Measurements from ENCODE around the gene LILRB1.

LILRB1 gene

DNA sequence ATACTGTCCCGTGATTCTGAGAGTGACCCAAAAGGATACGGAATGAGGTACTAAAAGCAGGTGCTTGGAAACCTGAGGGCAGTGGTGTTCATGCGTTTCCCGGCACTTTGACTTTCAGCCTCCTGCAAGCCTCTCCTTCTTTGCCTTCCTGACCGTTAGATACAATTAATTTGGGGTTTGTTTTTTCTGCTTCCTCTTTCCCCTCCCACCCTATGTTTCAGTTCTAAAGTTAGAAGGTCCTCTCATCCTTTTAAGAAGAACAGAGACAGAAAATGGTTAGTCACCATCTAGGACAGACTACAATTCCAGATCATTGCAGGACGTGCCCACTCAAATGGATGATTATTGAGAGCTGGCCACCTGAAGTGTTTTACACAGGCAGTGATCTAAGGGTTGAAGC is 30.7 kb downstream of the LILRB1 start:
- Histone ChIP-seq H2BK5ac (ENCODE audit: low read depth, low read length, poor library complexity) (no peak overlapping the region), H2AK5ac (ENCODE audit: low read length) (no peak overlapping the region), H3K18ac (ENCODE audit: low read length) (no peak overlapping the region), H3K23ac (ENCODE audit: low read length) (no peak overlapping the region), H2BK120ac (ENCODE audit: insufficient read depth, low read length, poor library complexity) (no peak overlapping the region), H3K4ac (ENCODE audit: low read depth, low read length) (no peak overlapping the region), H3K4me3 (ENCODE audit: low read depth, low read length) (no peak overlapping the region), H3K4me1 (ENCODE audit: control insufficient read depth in 1 of 2, insufficient read depth in 2 of 2, low read length in 2 of 2) (no peaks in the 10 kb centered on the region), H2BK12ac (ENCODE audit: low read length) (no peak overlapping the region), H3K14ac (ENCODE audit: low read length) (no peak overlapping the region), H2AFZ (ENCODE audit: insufficient read depth, low read length, poor library complexity) (no peak overlapping the region), H3K27ac (ENCODE audit: low read depth, low read length) (no peak overlapping the region), H4K12ac (ENCODE audit: low read depth, low read length) (no peak overlapping the region), H3K27me3 (ENCODE audit: insufficient read depth, low read length) (no peaks in the 10 kb centered on the region), H3K9ac (ENCODE audit: low read length) (no peak overlapping the region), H3K79me2 (ENCODE audit: control insufficient read depth, insufficient read depth, low read length, poor library complexity) (no peaks in the 10 kb centered on the region), H3K9me3 (ENCODE audit: insufficient read depth, low read depth, low read length) (peaks cover 46% of the 10 kb centered on the region), H4K8ac (ENCODE audit: low read depth, low read length) (no peak overlapping the region), H3K36me3 (ENCODE audit: control insufficient read depth in 1 of 2, insufficient read depth in 2 of 2, low read length in 2 of 2) (no peaks in the 10 kb centered on the region), H4K91ac (ENCODE audit: low read depth, low read length) (no peak overlapping the region), H3K4me2 (ENCODE audit: low read length) (no peak overlapping the region), H3K79me1 (ENCODE audit: low read length) (no peaks in the 10 kb centered on the region)
- no CpG with 5 or more reads among the region's 6 CpGs for WGBS (ENCODE audit: extremely low coverage, insufficient coverage, insufficient read length)
- peak in 1 of 2 donors; percentile 9 for DNase-seq

DNA sequence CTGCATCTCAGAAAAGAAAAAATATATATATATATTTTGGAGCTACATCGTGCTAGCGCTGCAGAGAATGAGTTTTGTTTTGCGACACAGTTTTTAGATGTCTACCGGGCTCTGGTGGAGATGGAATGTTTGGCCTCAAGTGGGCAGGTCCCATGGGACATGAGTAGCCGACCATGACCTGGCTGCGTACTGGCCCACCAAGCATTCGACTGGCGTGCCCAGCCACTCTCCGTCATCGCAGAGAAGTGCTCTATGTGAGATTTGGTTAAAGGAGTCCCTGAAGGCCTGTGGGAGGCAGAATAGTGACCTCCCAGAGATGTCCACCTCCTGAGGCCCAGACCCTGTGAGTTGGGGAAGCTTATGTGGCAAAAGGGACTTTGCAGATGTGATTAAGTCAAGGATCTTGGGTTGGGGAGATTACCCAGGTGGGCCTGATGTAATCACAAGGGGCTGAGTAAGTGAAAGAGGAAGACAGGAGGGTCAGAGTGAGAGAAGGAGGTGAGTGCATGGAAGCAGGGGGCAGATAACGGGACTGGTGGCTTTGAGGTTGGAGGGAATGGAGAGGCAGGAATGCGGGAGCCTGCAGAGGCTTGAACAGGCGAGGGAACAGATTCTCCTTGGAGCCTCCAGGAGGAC is 31.7 kb downstream of the LILRB1 start:
- no peak for DNase-seq
- no peak overlapping the region for H3K4me2 ChIP-seq (ENCODE audit: low read length)
- H3K79me1 ChIP-seq (ENCODE audit: low read length), result no peaks in the 10 kb centered on the region
- peaks cover 48% of the 10 kb centered on the region for H3K9me3 ChIP-seq (ENCODE audit: insufficient read depth, low read depth, low read length)
- no peak overlapping the region for H3K4ac ChIP-seq (ENCODE audit: low read depth, low read length)
- no peak overlapping the region for H2BK120ac ChIP-seq (ENCODE audit: insufficient read depth, low read length, poor library complexity)
- no peak overlapping the region for H3K18ac ChIP-seq (ENCODE audit: low read length)
- no peak overlapping the region for H2AK5ac ChIP-seq (ENCODE audit: low read length)
- no peaks in the 10 kb centered on the region for H3K36me3 ChIP-seq (ENCODE audit: control insufficient read depth in 1 of 2, insufficient read depth in 2 of 2, low read length in 2 of 2)
- no peak overlapping the region for H3K14ac ChIP-seq (ENCODE audit: low read length)
- H2BK5ac ChIP-seq (ENCODE audit: low read depth, low read length, poor library complexity), result no peak overlapping the region
- H3K79me2 ChIP-seq (ENCODE audit: control insufficient read depth, insufficient read depth, low read length, poor library complexity), result no peaks in the 10 kb centered on the region
- no peak overlapping the region for H3K9ac ChIP-seq (ENCODE audit: low read length)
- no peak overlapping the region for H3K23ac ChIP-seq (ENCODE audit: low read length)
- H4K12ac ChIP-seq (ENCODE audit: low read depth, low read length), result no peak overlapping the region
- H3K27me3 ChIP-seq (ENCODE audit: insufficient read depth, low read length), result no peaks in the 10 kb centered on the region
- no peak overlapping the region for H2BK12ac ChIP-seq (ENCODE audit: low read length)
- H3K4me3 ChIP-seq (ENCODE audit: low read depth, low read length), result no peak overlapping the region
- H4K8ac ChIP-seq (ENCODE audit: low read depth, low read length), result no peak overlapping the region
- no CpG with 5 or more reads among the region's 13 CpGs for WGBS (ENCODE audit: extremely low coverage, insufficient coverage, insufficient read length)
- no peak overlapping the region for H4K91ac ChIP-seq (ENCODE audit: low read depth, low read length)
- no peak overlapping the region for H2AFZ ChIP-seq (ENCODE audit: insufficient read depth, low read length, poor library complexity)
- H3K4me1 ChIP-seq (ENCODE audit: control insufficient read depth in 1 of 2, insufficient read depth in 2 of 2, low read length in 2 of 2), result no peaks in the 10 kb centered on the region
- no peak overlapping the region for H3K27ac ChIP-seq (ENCODE audit: low read depth, low read length)

DNA sequence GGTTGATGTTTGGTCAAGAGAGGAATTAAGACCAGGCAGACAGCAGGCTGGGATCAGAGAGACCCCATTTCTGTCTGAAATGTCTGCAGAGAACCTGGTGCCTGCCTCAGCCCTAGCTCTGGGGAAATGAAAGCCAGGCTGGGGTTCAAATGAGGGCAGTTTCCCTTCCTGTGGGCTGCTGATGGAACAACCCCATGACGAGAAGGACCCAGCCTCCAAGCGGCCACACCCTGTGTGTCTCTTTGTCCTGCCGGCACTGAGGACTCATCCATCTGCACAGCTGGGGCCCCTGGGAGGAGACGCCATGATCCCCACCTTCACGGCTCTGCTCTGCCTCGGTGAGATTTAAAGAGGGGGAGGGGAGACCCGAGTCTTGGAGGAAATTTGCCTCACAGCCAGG is 32.4 kb downstream of the LILRB1 start, which contains the start of gene LILRB4:
Gene LILRB4 (plus strand): TSS at position 256 of the 400 bp plus-strand sequence. CDS start 49 bp downstream, at position 305.
- Histone ChIP-seq H3K9me3 (ENCODE audit: insufficient read depth, low read depth, low read length) (peaks cover 53% of the 10 kb centered on the region), H3K14ac (ENCODE audit: low read length) (no peak within 1 kb of the TSS), H3K36me3 (ENCODE audit: control insufficient read depth in 1 of 2, insufficient read depth in 2 of 2, low read length in 2 of 2) (no peaks in the 10 kb centered on the region), H3K4me3 (ENCODE audit: low read depth, low read length) (no peak within 1 kb of the TSS), H3K79me2 (ENCODE audit: control insufficient read depth, insufficient read depth, low read length, poor library complexity) (no peaks in the 10 kb centered on the region), H3K79me1 (ENCODE audit: low read length) (no peaks in the 10 kb centered on the region), H2AK5ac (ENCODE audit: low read length) (no peak within 1 kb of the TSS), H4K91ac (ENCODE audit: low read depth, low read length) (no peak within 1 kb of the TSS), H2BK5ac (ENCODE audit: low read depth, low read length, poor library complexity) (no peak within 1 kb of the TSS), H3K27ac (ENCODE audit: low read depth, low read length) (no peak within 1 kb of the TSS), H4K8ac (ENCODE audit: low read depth, low read length) (no peak within 1 kb of the TSS), H3K27me3 (ENCODE audit: insufficient read depth, low read length) (no peaks in the 10 kb centered on the region), H4K12ac (ENCODE audit: low read depth, low read length) (no peak within 1 kb of the TSS), H2BK12ac (ENCODE audit: low read length) (no peak within 1 kb of the TSS), H2AFZ (ENCODE audit: insufficient read depth, low read length, poor library complexity) (no peak within 1 kb of the TSS), H3K4me1 (ENCODE audit: control insufficient read depth in 1 of 2, insufficient read depth in 2 of 2, low read length in 2 of 2) (no peaks in the 10 kb centered on the region), H3K18ac (ENCODE audit: low read length) (no peak within 1 kb of the TSS), H3K23ac (ENCODE audit: low read length) (no peak within 1 kb of the TSS), H3K9ac (ENCODE audit: low read length) (no peak within 1 kb of the TSS), H3K4ac (ENCODE audit: low read depth, low read length) (no peak within 1 kb of the TSS), H2BK120ac (ENCODE audit: insufficient read depth, low read length, poor library complexity) (no peak within 1 kb of the TSS), H3K4me2 (ENCODE audit: low read length) (no peak within 1 kb of the TSS)
- no CpG with 5 or more reads among the region's 7 CpGs for WGBS (ENCODE audit: extremely low coverage, insufficient coverage, insufficient read length)
- DNase-seq, result peak in 1 of 2 donors; percentile 17

DNA sequence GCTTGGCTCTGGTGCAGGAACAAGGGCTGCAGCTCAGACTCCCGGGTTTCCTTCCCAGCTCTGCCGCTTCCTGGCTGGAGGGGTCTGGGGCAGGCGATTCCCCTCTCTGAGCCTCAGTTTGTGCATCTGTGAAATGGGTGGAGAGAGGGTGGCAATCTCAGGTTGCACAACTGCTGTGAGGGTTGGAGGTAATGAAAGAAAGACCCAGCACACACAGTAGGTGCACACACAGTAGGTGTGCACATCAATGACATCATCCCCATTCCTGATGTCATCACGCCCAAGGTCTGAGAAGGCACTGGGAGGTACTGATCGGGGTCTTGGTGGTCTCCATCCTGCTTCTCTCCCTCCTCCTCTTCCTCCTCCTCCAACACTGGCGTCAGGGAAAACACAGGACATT is 35.2 kb downstream of the LILRB1 start:
- Histone ChIP-seq H3K27ac (ENCODE audit: low read depth, low read length) (no peak overlapping the region), H3K36me3 (ENCODE audit: control insufficient read depth in 1 of 2, insufficient read depth in 2 of 2, low read length in 2 of 2) (no peaks in the 10 kb centered on the region), H3K9ac (ENCODE audit: low read length) (no peak overlapping the region), H3K79me2 (ENCODE audit: control insufficient read depth, insufficient read depth, low read length, poor library complexity) (no peaks in the 10 kb centered on the region), H3K4me3 (ENCODE audit: low read depth, low read length) (no peak overlapping the region), H4K12ac (ENCODE audit: low read depth, low read length) (no peak overlapping the region), H4K91ac (ENCODE audit: low read depth, low read length) (no peak overlapping the region), H2BK5ac (ENCODE audit: low read depth, low read length, poor library complexity) (no peak overlapping the region), H2BK12ac (ENCODE audit: low read length) (no peak overlapping the region), H3K9me3 (ENCODE audit: insufficient read depth, low read depth, low read length) (peaks cover 53% of the 10 kb centered on the region), H3K14ac (ENCODE audit: low read length) (no peak overlapping the region), H3K4me1 (ENCODE audit: control insufficient read depth in 1 of 2, insufficient read depth in 2 of 2, low read length in 2 of 2) (no peaks in the 10 kb centered on the region), H3K23ac (ENCODE audit: low read length) (no peak overlapping the region), H3K18ac (ENCODE audit: low read length) (no peak overlapping the region), H3K27me3 (ENCODE audit: insufficient read depth, low read length) (no peaks in the 10 kb centered on the region), H3K4me2 (ENCODE audit: low read length) (no peak overlapping the region), H3K79me1 (ENCODE audit: low read length) (no peaks in the 10 kb centered on the region), H2BK120ac (ENCODE audit: insufficient read depth, low read length, poor library complexity) (no peak overlapping the region), H2AFZ (ENCODE audit: insufficient read depth, low read length, poor library complexity) (no peak overlapping the region), H4K8ac (ENCODE audit: low read depth, low read length) (no peak overlapping the region), H2AK5ac (ENCODE audit: low read length) (no peak overlapping the region), H3K4ac (ENCODE audit: low read depth, low read length) (no peak overlapping the region)
- no peak for DNase-seq
- WGBS (ENCODE audit: extremely low coverage, insufficient coverage, insufficient read length), result no CpG with 5 or more reads among the region's 6 CpGs

Measured in trophoblast cell (in vitro differentiated cells and primary cell).